HG03521 (cell line): ENCODE data around the gene PLPP7.

Source experiments
- ATAC-seq: cut with Tn5 transposase; IDR thresholded peaks from one replicate; pipeline ENCODE4 v1.9.1; 2021; ENCODE audit warnings: mild to moderate bottlenecking, moderate library complexity; ENCODE audit not compliant: unreplicated experiment

The PLPP7 gene

DNA sequence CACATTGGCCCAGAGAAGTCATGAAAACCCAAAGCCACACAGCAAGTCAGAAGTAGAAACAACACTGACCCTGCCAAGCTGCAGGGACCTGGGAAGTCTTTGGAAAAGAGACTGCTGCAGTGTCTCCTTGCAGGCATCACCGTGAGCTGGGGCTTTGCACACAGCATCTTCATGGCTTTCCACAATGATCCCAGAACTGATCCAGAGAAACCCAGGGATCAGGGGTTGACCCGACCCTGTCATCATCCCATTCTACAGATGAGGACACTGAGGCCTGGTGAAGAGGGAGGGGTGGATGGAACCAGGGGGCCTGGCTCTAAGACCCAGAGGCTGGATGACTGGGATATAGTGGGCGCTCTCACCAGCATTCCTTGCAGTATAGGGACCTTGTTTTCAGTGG is 8.9 kb upstream of the PLPP7 start:
- no peak for ATAC-seq

DNA sequence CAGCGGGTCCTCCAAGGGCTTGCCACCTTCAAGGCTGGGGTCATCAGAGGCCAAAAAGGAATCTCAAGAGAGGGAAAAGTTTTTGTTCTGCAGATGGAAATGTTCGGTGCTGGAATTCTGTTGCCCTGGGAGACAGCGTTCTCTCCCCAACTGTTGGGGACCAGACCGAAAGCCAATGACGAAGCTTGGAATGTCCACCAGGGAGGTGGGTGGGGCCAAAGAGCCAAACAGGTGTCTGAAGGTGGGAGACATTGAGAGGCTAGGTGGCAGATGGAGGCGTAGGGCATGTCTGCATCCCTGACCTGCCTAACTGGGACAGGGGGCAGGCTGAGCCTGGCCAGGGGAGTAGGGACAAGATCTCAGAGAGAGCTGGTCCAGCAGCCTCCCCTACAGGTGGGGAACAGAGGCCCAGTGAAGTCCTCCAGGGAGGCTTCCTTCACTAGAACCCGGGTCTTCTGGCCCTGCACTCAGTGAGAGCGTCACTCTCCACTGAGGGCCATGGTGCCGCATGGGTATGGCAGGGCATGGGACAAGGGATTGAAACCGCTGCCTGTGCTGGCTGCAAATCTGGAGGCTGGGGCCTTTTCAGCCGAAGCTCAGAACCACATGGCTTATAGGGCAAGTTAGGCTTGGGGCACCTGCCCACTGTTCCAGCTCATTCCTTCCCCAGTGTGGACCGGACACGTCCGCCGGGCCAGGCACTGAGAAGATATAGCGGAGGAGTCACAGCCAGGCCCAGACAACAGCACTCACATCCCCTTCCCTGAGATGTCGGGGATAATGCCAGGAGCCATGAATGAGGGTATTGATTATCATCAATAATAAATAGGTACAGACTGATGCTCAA is 8.2 kb upstream of the PLPP7 start:
- ATAC-seq: no peak

- ATAC-seq: no peak
Measured at GRCh38 chr9:131282175-131282574, 7.3 kb upstream of the PLPP7 start.

DNA sequence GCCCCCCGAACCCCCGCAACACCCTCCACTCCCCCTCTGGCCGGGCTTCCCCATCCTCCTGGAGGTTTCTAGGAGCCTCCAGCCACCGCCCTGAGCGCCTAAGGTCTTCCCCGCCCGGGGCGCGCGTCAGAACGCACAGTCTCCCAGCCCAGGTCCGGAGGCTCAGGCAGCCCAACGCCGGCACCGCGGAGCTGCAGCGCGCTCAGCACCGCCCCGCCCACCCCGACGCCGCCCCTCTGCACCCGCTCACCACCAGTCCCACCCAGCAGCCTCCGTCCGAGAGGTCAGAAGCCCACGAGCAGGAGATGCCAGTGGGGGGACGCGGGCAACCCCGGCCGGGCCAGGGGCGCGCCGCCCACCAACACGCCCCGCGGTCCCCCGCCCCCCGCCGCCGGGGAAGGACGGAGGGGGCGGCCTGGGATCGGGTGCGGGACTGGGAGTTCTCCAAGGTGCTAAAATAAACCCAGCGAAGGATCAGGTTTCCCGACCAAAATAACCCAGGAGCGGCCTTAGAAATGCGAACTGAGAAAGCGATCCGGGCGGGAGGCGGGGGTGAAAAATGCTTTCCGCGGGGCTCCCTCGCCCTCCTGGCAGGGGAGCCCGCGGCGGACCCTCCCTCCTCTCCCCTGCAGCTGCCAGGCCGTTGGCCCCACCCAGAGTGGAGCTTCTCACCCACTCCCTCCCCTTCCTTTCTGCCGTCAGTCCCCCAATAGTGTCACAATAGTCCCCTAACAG is 6.7 kb upstream of the PLPP7 start:
- no peak for ATAC-seq

GRCh38 chr9:131284856-131285255 is 4.7 kb upstream of the PLPP7 start:
- no peak for ATAC-seq

DNA sequence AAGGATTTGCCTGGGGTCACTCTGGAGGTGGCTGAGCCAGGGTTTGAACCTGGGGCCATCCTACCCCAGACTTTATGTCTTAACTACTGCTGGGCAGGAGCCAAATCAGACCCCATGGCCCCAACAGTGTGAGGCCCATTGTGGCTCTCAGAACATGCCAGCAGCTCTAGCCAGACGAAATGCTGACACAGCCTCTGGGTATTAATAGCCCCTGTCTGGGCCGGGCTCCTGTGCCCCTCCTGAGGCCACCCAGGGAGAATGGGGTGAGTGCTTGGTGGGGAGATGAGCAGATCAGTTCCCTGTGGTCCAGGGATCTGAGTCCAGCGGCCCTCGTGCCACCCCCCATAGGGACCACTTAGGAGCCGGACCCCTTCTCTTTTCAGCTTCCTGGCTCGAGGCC is 2.2 kb upstream of the PLPP7 start:
- ATAC-seq: no peak

GRCh38 chr9:131288217-131288616 is 1.3 kb upstream of the PLPP7 start:
- no peak for ATAC-seq

GRCh38 chr9:131290036-131290766 is 678 bp downstream of the PLPP7 start:
- ATAC-seq: no peak

DNA sequence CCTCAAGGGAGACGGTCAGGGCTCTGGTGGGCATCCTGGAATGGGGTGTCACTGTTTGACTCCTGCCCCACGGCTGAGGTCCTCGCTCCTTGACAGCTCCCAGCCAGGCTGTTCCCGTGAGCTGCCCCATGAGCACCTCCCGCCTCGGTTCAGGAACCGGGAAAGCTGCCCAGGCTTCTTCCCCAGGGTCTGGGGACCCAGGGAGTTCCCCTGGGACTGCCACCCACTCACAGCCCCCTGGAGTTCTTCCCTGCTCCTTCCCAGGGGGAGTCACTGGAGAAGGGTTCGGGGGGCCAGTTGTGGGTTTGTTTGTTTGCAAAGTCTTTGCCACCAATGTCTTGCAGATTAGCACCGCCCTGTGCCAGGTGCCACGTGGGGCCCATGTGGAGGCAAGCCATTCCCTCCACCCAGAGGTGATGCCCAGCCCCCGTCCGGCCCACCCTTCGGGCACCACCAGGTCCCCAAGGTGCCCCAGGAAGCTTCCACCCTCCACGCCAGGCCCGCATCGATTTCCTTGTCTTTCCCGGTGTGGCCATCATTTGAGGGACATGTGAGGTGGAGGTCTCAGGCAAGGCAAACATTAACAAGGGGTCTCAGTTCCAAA is 1.3 kb downstream of the PLPP7 start:
- no peak for ATAC-seq

DNA sequence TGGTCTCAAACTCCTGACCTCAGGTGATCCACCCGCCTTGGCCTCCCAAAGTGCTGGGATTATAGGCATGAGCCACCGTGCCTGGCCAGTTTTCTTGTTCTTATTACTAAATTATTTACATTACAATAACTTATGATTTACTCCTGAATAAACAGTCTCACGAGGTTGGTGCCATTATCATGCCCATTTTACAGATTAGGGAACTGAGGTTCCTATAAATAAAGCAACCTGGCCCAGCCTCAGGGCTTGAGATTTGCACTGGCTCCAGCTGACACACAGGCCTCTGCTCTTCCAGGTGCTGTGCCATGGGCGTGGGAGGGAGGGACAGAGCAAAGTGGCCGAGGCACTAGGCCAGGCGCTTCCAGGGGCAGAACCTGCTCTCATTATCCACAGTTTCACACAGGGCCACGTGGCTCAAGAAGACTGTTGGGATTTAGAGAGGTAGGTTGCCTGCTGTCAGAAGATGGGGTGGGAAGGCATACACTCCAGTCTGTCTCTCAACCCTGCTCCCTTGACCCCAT is 2.3 kb downstream of the PLPP7 start:
- ATAC-seq: no peak

DNA sequence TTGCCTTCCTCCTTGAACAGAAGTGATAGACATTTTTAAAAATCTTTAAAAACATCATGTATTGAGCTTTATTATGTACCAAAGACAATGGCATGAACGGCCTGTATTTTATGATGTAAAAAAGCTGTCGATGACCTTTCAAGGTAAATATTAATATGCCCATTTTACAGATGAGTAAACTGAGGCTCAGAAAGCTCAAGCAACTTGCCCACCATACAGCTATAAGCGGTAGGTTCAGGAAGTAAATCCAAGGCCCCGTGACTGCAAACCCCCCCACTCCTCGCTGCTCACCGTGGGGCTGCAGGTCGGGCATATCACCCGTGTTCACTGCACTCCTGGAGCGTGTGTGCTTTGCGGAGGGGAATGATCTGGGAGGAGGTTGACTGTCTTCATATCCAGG is 3.4 kb downstream of the PLPP7 start:
- ATAC-seq: no peak

DNA sequence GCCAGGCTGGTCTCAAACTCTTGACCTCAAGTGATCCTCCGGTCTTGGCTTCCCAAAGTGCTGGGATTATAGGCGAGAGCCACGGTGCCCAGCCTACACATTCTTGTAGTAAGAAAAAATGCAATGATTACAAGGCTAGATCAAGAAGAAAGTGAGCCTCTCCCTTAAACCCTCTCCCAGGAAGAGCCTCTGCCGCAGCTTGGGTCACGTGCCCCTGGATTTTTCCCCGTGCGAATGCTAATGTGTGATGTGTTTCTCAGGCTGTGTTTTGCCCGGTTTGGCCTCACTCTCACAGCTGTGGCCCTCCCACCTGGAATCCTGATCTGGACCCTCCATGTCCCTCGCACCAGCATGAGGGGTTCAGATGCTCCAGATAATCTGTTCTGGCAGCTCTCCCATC is 6.9 kb downstream of the PLPP7 start:
- ATAC-seq: no peak

GRCh38 chr9:131296906-131297500 is 7.5 kb downstream of the PLPP7 start:
- ATAC-seq: no peak

- ATAC-seq: no peak
Measured at GRCh38 chr9:131297903-131298302, 8.4 kb downstream of the PLPP7 start.

DNA sequence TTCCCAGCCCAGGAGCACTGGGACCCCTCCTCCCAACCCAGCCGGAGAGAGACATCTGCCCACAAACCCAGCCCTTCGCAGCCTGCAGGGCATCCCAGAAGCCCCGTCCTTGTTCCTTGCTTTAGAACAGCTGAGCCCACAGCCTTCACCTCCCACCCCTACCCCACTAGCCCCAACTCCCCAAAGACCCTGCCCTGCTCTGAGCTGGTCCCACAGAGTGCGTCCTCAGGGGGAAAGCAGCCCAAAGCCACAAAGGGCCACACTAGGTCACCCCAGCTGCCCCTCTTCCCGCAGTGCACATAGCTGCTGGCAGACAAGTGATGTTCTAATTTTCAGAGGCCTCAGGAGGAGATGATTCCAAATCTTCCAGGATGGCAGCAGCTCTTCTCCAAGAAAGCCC is 8.8 kb downstream of the PLPP7 start:
- ATAC-seq: no peak

- no peak for ATAC-seq
Measured at GRCh38 chr9:131298816-131299215, 9.3 kb downstream of the PLPP7 start.

GRCh38 chr9:131299346-131299960 is 9.9 kb downstream of the PLPP7 start:
- ATAC-seq: no peak

- ATAC-seq: no peak
Measured at GRCh38 chr9:131299961-131300347, 10.4 kb downstream of the PLPP7 start.

DNA sequence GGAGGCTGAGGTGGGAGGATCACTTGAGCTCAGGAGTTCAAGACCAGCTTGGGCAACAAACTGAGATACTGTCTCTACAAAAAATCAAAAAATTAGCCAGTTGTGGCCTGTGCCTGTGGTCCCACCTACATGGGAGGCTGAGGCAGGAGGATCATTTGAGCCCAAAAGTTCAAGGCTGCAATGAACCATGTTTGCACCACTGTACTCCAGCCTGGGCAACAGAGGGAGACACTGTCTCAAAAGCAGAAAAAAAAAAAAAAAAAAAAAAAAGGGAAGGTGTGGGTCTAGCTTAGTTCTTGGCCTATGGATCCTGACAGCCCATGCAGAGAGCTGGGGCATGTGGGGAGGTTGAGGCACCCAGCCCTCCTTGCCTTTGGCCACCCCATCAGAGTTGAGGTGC is 10.9 kb downstream of the PLPP7 start:
- no peak for ATAC-seq
